ENCODE results near the gene TTC28.
"Not testable (repeated sequence)": the region's sequence is repeated elsewhere in the genome, so short reads cannot be mapped to it uniquely, and the experiment has no call there.

Gene TTC28

DNA sequence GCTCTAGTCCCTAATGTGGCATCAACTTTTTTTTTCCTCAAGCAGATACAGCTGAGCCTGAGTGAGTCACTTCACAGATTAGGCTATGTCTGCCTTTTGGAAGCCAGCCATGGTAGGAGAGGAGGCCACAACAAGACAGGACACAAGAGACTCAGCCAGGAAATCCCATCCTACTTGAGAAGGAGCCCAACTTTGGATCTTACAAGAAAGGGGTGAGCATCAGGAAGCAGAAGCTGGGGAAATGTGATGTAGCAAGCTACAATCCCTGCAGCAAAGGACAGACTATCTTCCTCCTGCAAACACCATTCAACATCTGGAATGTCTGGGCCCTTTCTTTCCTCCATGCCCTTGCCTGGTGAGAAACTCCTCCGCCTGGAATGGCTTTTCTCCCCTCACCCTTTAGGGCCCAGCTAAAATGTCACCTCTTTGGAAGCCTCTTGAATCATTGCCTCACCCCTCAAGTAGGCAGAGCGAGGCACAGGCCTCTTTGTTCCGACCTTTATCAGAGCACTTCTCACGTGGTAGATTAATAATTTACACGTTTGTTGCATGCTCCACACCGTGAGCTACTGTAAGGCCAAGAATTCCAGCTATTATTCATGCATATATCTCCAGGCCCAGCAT, 604.2 kb downstream of the TTC28 start:
- no peak for DNase-seq

DNA sequence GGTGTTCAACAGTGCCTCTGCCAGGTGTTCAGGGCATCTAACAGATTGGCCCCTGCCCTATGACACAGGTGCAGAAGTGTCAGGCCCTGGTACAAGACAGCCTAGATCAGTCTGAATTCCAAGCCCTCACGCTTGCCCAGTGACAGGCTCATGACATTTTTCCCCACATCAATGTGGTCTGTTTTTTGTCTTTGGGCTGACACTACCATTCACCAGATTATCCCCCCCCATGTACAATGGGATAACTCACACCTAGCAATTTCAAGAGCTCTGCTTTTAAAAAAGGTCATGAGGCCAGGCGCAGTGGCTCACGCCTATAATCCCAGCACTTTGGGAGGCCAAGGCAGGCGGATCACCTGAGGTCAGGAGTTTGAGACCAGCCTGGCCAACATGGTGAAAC, 605.1 kb downstream of the TTC28 start:
- DNase-seq = no peak

GRCh38 chr22:28072066-28072465, 607.6 kb downstream of the TTC28 start:
- no peak for DNase-seq

DNA sequence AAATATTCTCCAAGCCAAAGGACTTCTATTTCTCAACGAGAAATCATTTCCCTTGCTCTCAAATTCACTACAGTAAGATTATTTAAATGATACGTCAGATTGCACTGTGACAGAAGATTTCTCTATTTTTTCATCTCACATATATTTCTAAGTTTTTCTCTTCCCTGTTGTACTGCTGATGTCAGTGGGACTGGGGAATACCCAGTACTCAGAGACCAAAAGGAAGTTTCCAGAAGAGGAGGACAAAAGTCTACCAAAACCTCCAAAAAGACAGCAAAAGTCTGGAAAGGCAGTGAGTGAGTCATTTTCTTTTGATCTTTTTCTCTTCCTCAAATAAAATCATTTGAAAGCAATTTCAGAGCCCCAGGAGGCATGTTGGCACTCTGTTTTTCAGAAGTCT, 610.8 kb downstream of the TTC28 start:
- DNase-seq = no peak

GRCh38 chr22:28064920-28065319, 614.7 kb downstream of the TTC28 start:
- DNase-seq = peak; percentile 79

- DNase-seq = no peak
Observed at GRCh38 chr22:28063656-28064055, 616.0 kb downstream of the TTC28 start.

DNA sequence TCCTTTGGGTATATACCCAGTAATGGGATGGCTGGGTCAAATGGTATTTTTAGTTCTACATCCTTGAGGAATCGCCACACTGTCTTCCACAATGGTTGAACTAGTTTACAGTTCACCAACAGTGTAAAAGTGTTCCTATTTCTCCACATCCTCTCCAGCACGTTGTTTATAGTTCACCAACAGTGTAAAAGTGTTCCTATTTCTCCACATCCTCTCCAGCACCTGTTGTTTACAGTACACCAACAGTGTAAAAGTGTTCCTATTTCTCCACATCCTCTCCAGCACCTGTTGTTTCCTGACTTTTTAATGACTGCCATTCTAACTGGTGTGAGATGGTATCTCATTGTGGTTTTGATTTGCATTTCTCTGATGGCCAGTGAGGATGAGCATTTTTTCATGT, 619.0 kb downstream of the TTC28 start:
- DNase-seq = not testable (repeated sequence)

- no peak for DNase-seq
Observed at GRCh38 chr22:28058036-28058435, 621.6 kb downstream of the TTC28 start.

DNA sequence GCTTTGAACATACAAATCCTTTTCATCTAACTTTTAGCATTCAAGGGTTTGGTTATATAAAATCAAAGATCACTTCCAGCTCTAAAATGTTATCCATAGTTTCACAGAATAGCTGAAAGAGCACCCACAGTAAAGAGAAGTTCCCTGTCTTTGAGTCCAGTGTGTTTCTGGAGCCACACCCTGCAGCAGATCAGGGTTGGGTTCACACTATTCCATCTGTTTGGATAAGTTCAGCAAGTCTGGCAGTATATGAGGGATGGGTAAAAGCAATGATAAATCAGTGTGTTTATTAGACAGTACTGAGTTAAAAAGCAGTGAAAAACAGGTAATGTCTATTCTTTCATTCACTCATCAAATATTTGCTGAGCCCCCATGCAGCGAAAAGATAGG, 624.8 kb downstream of the TTC28 start:
- no peak for DNase-seq

DNA sequence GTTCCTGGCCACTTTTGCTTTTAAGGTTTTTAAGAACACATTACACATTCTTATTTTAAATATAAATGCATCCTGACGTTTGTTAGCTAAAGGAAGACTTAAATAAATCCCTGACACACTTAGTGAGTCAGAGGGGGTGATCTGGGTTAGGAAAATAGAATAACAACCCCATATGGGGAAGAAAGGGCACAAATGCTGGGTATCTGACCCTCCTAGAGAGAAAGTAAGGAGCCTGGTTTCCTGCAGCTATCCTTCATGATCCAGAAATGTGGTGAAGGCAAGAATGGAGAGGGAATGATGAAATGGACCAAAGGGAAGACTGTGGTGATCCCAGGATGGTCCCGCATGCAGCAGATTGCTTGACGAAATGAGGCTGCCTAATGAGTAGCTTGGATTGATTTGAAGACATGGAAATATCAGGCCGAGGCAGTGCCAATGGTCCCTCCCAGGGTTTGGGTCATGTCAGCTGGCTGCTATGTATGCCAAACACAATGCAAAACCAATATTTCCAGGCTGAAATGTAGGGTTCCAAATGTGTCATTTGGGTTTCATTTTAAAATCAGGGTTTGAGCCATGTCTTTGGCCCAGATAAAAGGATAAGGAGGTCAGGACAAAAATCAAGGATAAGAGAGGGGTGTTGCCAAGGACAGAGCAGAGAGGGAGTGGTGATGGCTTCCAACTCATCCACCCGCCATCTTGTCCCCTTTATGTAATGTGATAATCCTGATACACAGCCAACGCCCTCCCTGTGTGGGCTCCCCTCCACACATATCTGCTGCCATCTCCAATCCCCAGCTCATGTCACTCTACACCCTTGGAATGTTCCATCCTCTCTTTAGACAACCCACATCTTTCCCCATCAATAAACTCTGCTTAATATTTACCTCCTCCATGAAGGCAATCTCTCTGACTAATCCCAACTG, 625.5 kb downstream of the TTC28 start:
- DNase-seq = no peak

DNA sequence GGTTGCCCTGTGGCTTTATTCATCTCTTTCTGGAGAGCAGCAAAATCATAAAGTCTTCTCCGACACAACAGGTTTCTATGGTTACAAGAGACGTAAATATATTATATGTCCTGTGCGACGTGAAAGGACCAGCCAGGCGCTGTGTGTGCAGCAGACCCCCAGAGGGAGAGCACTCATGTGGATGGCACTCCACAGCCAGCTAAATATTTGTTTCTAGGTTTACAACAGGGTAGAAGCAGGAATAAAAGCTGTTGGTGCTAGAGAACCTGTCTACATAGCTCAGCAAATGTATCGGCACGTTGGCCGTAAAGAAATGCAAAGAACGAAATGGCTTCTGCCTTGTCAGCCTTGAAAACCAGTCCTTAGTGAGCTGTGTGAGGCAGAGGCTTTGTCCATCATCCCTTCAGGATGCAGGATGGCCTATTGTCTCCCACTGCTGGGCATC, 626.8 kb downstream of the TTC28 start:
- no peak for DNase-seq

- DNase-seq = peak; percentile 76
Observed at GRCh38 chr22:28051787-28052356, 627.8 kb downstream of the TTC28 start.

DNA sequence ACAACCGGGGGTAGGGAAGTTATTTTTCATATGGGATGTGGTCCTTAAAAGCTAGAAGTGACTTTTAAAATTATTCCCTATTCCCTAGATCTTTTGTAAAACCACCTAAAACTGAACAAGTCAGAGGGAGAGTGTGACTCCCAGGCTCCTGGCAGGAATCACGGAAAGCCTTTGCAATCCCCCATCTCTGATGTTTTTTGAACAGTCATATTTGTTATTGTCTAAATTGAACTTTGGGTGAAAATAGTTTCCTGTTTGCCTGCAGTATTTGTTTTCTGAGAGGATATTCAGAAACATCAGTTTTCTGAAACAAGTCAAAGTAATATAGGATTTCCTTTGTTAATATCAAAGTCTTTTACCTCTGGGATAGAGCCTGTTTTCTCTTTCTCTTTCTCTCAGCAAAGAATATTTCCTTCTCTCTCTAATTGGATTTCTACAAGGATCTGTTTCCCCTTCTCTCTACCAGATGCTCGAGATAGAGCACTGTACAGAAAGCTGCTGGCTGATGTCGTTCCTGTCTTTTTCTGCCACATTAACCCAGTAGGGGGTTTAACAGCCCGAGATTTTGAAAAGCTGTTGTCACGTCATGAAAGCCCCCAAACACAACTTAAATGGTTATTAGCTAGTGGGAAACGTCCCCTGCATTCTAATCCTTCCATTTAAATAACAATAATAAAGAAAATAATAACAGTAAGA, 628.4 kb downstream of the TTC28 start:
- DNase-seq = no peak

DNA sequence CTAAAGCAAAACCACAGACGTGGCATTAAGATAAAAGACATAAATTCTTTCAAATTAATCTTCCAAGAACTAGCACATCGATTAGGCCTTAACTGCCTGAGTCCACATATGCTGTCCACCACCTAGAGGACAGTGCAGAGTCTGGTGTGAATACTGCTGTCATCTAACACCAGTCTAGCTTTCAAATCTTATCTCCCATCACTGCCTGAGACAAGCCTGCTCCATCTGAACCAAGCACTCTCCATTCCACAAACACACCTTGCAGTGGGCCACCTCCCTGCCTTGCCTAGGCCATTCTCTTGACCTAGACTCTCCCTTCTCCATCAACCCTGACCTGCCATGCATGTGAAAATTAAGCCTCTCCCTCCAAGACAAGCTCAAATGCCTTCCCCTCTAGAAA, 631.1 kb downstream of the TTC28 start:
- no peak for DNase-seq

DNA sequence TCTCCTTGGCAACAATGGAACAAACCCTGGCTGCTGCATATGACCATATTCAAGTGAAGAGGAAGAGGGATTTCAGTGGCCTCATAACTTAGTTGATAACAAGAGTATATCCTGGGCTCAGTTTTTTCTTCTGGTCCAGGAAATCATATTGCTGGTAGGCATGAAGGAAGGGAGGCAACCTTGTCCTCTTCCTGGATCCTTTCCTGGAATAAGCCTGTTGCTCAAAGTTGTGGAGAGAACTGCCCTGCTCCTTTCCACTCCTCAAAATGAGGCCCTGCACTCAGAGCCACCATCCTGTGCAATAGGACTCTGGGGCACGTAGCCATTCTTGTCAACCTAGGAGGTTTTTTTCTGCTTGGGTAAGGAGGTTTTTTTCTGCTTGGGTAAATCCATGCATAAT, 631.9 kb downstream of the TTC28 start:
- DNase-seq = no peak

GRCh38 chr22:28046100-28046499, 633.5 kb downstream of the TTC28 start:
- no peak for DNase-seq

DNA sequence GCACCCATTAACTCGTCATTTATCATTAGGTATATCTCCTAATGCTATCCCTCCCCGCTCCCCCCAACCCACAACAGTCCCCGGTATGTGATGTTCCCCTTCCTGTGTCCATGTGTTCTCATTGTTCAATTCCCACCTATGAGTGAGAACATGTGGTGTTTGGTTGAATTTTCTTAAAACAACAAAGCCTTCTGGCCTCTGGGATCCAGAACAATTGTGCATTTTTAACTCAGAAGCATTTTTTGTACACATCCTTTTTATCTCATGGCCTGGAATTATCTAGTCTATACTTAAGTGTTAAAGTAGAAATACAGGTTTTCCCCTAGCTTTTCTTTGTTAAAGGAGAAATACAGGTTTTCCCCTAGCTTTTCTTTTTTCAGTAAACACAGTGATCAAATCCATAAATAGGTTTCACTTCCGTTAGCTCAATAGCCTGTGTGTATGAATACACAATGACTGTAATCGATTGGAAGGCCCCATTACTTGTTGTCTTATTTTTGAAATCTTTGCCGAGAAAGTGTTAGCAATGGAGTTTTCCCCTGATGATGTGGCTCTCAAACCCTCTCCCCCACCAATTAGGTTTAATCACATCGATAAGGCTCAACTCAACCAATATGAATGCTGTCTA, 635.0 kb downstream of the TTC28 start:
- no peak for DNase-seq

- no peak for DNase-seq
Observed at GRCh38 chr22:28043266-28043665, 636.4 kb downstream of the TTC28 start.

GRCh38 chr22:28034760-28035401, 644.8 kb downstream of the TTC28 start:
- DNase-seq = peak; percentile 73

DNA sequence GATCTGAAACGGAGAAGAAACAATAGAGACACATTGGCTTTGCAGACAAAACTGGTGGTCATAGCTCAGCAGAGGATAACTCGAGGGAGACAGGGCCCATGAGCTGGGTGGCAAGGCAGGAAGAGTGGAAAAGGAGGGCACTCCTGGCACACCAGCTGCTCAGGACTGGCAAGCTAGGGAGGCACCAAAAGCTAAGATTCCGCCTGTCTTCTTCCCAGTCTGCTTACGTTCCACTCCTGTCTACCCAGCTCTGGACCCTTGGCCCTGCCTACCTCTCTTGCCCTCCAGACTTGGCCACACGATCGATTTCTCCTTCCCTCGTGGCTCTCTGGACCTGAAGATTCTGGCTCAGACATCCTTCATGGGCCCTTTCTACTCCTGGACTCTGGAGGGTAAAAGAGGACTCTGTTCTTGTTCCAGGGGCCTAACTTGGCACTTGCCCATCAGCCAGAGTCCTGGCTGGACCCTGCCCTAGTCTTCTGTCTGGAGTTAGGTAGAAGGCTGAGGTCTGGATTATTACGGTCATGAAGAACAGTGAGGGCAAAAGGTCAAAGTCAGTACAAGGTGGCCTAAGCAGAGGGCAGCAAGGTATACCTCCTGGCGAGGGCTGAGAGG, 645.4 kb downstream of the TTC28 start:
- DNase-seq = no peak

GRCh38 chr22:28032861-28033260, 646.8 kb downstream of the TTC28 start:
- DNase-seq = no peak

DNA sequence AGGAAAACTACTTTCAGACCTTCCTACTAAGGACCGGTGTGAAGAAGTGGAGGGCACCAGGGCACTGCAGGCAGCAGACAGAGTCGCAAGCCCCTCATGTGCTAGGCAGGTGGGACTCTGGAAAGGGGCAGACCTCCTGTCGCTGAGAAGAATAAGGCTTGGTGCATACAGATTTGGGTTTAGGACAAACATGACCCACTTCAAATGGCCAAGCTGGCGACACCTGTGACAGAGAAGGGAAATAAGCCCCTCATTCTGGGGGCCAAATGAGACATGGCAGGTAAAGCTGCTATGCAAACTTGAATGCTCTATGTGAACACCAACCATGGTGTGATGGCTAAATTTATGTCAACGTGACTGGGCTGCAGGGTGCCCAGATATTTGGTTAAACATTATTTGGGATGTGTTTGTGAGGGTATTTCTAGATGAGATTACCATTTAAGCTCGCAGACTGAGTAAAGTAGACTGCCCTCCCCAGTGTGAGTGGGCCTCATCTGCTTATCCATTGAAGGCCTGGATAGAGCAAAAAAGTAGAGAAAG, 648.2 kb downstream of the TTC28 start:
- DNase-seq = no peak
